Vagina (tissue), 2 donors: ENCODE results near the gene DEK. TPM values are rescaled to one million over a fixed set of nuclear protein-coding genes. Genes with fewer than 3 reads are reported as not detected.

Experiments
- DNase-seq, 2 donors: peaks; one replicate each; pipeline ENCODE4 v3.0.0-alpha.2; 2017; ENCODE audit errors: extremely low spot score in 2 of 2
- H3K27ac ChIP-seq: fragments of 200-600 bp; sonication (generic); one replicate; pipeline ENCODE4 v1.5.1; 2019
- H3K27me3 ChIP-seq: fragments of 200-600 bp; sonication (generic); one replicate; pipeline ENCODE4 v1.5.1; 2019
- H3K36me3 ChIP-seq, 2 donors: fragments of 200-600 bp; sonication (generic); one replicate each; pipeline ENCODE4 v1.5.1; 2017 to 2019
- H3K4me1 ChIP-seq: fragments of 200-600 bp; sonication (generic); one replicate; pipeline ENCODE4 v1.5.1; 2019
- H3K4me3 ChIP-seq, 2 donors: fragments of 200-600 bp; sonication (generic); 1 replicate in 1 of 2; 2 replicates in 1 of 2; pipeline ENCODE4 v1.5.1; 2016 to 2019
- H3K9me3 ChIP-seq: fragments of 200-600 bp; sonication (generic); one replicate; pipeline ENCODE4 v1.5.1; 2019
- POLR2A ChIP-seq, 2 donors: fragments of 450-650 bp; IDR thresholded peaks; one replicate each; pipeline ENCODE4 v1.6.1; 2017; ENCODE audit warnings: antibody characterized with exemption in 2 of 2, mild to moderate bottlenecking in 2 of 2, moderate library complexity in 2 of 2
- POLR2AphosphoS5 ChIP-seq, 2 donors: sonication (generic); formaldehyde crosslinking; IDR thresholded peaks; one replicate each; pipeline ENCODE4 v1.9.0; 2017; ENCODE audit warnings: antibody characterized with exemption in 2 of 2, mild to moderate bottlenecking in 2 of 2, low read depth in 1 of 2; ENCODE audit not compliant: insufficient read depth in 1 of 2
- intact Hi-C: fragments of 100-400 bp; cut with DNase I; formaldehyde crosslinking; loops from one replicate; pipeline ENCODE4 v1.15.1; 2023
- total RNA-seq: library from RNA; depleted of rRNA; stranded (reverse); fragments of >200 nt; gene quantifications from one replicate; pipeline ENCODE4 v1.2.3, GENCODE V29; 2016
- TF ChIP-seq, protein P1 (sequence below), 3 experiments: fragments of 450-650 bp in 2 of 3; fragments of 200-600 bp in 1 of 3; sonication (generic) in 1 of 3; IDR thresholded peaks; one replicate each; pipeline ENCODE4 v1.5.1; 2017 to 2019; ENCODE audit warnings: antibody characterized with exemption in 3 of 3, mild to moderate bottlenecking in 2 of 3, moderate library complexity in 2 of 3

Gene DEK
- total RNA-seq, 1 donor from 2014 or later = 121 TPM

DNA sequence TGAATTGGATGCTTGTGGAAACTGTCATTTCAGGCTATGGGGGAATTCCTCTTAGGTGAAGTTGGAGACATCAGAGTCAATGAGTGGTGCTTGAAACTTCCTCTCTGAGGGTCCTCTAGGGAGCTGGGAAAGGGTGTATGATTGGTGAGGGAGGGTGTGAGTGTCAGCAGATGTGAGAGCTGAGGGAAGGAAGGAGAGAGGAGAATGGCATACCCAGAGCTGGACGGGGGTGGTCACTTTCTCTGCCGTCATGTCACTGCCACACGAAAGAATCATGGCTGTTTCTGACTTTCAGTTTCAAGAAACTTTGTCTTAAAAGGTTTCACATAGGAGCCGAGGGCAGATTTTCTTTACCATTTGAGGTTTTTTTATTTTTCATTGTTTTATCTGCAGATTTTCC is 50.3 kb downstream of the DEK start:
- no peaks in the 10 kb centered on the region for H3K27me3 ChIP-seq
- no peak for DNase-seq
- no peak overlapping the region for H3K27ac ChIP-seq
- no peaks in the 10 kb centered on the region for H3K4me1 ChIP-seq
- H3K9me3 ChIP-seq = no peaks in the 10 kb centered on the region
- TF ChIP-seq POLR2AphosphoS5 (IDR thresholded peaks at IDR 0.05; ENCODE audit: insufficient read depth in 1 of 2, low read depth in 1 of 2) (no peak), POLR2A (IDR thresholded peaks at IDR 0.05) (no peak)
- TF ChIP-seq, protein P1, sequence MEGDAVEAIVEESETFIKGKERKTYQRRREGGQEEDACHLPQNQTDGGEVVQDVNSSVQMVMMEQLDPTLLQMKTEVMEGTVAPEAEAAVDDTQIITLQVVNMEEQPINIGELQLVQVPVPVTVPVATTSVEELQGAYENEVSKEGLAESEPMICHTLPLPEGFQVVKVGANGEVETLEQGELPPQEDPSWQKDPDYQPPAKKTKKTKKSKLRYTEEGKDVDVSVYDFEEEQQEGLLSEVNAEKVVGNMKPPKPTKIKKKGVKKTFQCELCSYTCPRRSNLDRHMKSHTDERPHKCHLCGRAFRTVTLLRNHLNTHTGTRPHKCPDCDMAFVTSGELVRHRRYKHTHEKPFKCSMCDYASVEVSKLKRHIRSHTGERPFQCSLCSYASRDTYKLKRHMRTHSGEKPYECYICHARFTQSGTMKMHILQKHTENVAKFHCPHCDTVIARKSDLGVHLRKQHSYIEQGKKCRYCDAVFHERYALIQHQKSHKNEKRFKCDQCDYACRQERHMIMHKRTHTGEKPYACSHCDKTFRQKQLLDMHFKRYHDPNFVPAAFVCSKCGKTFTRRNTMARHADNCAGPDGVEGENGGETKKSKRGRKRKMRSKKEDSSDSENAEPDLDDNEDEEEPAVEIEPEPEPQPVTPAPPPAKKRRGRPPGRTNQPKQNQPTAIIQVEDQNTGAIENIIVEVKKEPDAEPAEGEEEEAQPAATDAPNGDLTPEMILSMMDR (IDR thresholded peaks at IDR 0.05) = no peak
- H3K36me3 ChIP-seq = peaks cover 0 to 32% of the 10 kb centered on the region in 2 donors
- H3K4me3 ChIP-seq = no peak overlapping the region
- intact Hi-C loops = no loop called here

DNA sequence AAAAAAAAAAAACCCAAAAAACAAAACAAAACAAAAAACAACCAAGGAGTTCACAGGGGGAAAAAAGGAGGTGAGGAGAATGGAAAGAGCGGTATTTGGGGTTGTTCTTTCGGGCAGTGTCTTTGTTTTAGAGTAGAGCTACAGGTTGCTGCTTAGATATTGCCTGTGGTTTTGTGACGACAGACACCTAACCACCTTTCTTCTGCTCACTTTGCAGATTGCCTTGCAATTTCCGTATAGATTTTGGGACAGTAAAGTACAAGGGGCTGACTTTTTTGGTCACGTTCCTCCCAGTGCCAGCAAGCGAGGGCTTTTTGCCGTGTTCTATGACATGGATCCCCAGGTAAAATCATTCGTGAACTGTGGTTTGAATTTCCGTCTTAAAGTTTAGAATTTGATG is 50.9 kb downstream of the DEK start:
- Histone ChIP-seq H3K36me3 (peaks cover 0 to 31% of the 10 kb centered on the region in 2 donors), H3K4me1 (no peaks in the 10 kb centered on the region), H3K4me3 (no peak overlapping the region), H3K27ac (no peak overlapping the region), H3K9me3 (no peaks in the 10 kb centered on the region), H3K27me3 (no peaks in the 10 kb centered on the region)
- TF ChIP-seq, protein P1 (IDR thresholded peaks at IDR 0.05) = no peak
- no peak for TF ChIP-seq POLR2AphosphoS5 (IDR thresholded peaks at IDR 0.05; ENCODE audit: insufficient read depth in 1 of 2, low read depth in 1 of 2)
- no peak for DNase-seq
- intact Hi-C loops = no loop called here

DNA sequence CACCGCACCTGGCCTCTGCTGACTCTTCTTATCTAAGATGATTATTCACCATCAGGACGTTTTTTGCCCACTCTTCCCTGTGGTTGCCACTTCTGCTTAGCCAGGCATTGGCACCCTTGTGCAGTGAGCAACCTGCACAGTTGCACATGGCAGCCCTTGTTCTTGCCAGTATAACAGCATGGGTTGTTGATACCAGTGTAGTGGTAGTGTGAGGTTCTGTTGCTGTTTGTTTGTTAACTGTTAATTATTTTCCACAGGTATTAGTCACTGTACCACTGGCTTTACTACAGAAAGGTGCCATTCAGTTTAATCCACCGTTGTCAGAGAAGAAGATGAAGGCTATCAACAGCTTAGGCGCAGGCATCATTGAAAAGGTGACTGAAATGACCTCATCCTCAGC is 52.1 kb downstream of the DEK start:
- H3K4me3 ChIP-seq = no peak overlapping the region
- TF ChIP-seq, protein P1 (IDR thresholded peaks at IDR 0.05) = no peak
- TF ChIP-seq POLR2AphosphoS5 (IDR thresholded peaks at IDR 0.05; ENCODE audit: insufficient read depth in 1 of 2, low read depth in 1 of 2) = no peak
- H3K36me3 ChIP-seq = peaks cover 0 to 20% of the 10 kb centered on the region in 2 donors
- H3K27ac ChIP-seq = no peak overlapping the region
- no peaks in the 10 kb centered on the region for H3K4me1 ChIP-seq
- no peaks in the 10 kb centered on the region for H3K9me3 ChIP-seq
- no peak for DNase-seq
- intact Hi-C loops = no loop called here
- H3K27me3 ChIP-seq = no peaks in the 10 kb centered on the region

DNA sequence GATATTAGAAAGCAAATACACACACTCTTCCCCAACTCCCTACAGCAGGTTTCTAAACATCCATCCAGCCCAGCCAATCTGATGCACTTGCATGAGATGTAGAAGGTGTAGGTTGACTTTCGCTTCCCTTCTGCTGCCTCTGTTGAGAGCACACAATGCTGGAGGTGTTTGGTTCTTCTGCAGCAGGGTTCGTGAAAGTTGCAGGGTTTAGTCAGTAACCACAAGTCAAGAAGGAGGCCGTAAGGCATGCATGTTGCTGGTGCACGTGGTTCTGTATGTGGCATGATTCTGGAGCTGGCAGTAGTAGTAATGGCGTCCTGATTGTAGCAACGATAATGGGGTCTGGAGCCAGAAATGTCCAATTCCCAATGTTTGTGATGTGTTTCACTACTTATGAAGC is 53.0 kb downstream of the DEK start:
- DNase-seq = no peak
- H3K36me3 ChIP-seq = peaks cover 0 to 20% of the 10 kb centered on the region in 2 donors
- no peaks in the 10 kb centered on the region for H3K4me1 ChIP-seq
- no peak overlapping the region for H3K27ac ChIP-seq
- intact Hi-C loops = no loop called here
- H3K9me3 ChIP-seq = no peaks in the 10 kb centered on the region
- no peak overlapping the region for H3K4me3 ChIP-seq
- TF ChIP-seq POLR2AphosphoS5 (IDR thresholded peaks at IDR 0.05; ENCODE audit: insufficient read depth in 1 of 2, low read depth in 1 of 2) (no peak), POLR2A (IDR thresholded peaks at IDR 0.05) (no peak)
- TF ChIP-seq, protein P1 (IDR thresholded peaks at IDR 0.05) = no peak
- H3K27me3 ChIP-seq = no peaks in the 10 kb centered on the region

DNA sequence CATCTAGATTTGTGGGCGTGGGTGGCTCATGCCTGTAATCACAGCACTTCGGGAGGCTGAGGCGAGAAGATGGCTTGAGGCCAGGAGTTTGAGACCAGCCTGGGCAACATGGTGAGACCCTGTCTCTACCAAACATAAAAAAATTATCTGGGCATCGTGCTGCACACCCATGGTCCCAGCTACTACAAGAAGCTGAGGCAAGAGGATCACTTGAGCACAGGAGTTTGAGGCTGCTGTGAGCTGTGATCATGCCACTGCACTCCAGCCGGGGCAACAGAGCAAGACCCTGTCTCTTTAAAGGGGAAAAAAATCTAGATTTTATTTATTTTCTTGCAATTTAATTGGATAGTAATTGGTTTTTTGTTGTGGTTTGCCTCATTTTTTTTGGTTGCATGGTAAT is 53.6 kb downstream of the DEK start:
- no peak overlapping the region for H3K4me3 ChIP-seq
- no peak for DNase-seq
- H3K27ac ChIP-seq = no peak overlapping the region
- intact Hi-C loops = no loop called here
- H3K27me3 ChIP-seq = no peaks in the 10 kb centered on the region
- TF ChIP-seq POLR2A (IDR thresholded peaks at IDR 0.05) = no peak
- no peak for TF ChIP-seq POLR2AphosphoS5 (IDR thresholded peaks at IDR 0.05; ENCODE audit: insufficient read depth in 1 of 2, low read depth in 1 of 2)
- TF ChIP-seq, protein P1 (IDR thresholded peaks at IDR 0.05) = no peak
- no peaks in the 10 kb centered on the region for H3K4me1 ChIP-seq
- no peaks in the 10 kb centered on the region for H3K9me3 ChIP-seq
- peaks cover 0 to 20% of the 10 kb centered on the region in 2 donors for H3K36me3 ChIP-seq
